Stimulated activated CD8-positive, alpha-beta memory T cell treated with anti-CD3 and anti-CD28 coated beads, Interleukin-2, amount 100 ng/mL, for 1 hour (primary cell): Measurements from ENCODE around the gene PRKCE.
"Not testable (repeated sequence)": the region's sequence is repeated elsewhere in the genome, so short reads cannot be mapped to it uniquely, and the experiment has no call there.

Source experiments
- DNase-seq, 2 donors: peaks; one replicate each; pipeline ENCODE4 v3.0.0-alpha.2; 2020; ENCODE audit warnings: low read depth in 2 of 2

Gene PRKCE

GRCh38 chr2:45858872-45859271, 207.4 kb downstream of the PRKCE start:
- not testable (repeated sequence) for DNase-seq

DNA sequence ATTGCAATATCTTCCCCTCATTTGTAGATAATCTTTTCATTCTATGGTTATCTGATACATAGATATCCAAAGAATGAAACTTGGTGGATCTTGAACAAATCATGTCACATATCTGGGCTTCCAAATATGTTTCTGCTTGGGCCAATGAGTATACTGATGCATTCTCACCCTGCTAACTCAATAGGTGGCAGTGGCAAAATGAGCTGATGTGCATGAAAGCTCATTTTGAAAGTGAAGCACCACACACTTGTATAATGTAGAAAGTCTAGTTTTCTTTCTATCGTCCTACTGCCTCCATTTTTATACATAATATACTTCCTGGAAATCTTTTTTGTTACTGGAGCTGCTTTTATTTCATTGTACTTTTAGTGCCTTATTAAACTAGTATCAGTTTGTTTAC, 208.2 kb downstream of the PRKCE start:
- no peak for DNase-seq

DNA sequence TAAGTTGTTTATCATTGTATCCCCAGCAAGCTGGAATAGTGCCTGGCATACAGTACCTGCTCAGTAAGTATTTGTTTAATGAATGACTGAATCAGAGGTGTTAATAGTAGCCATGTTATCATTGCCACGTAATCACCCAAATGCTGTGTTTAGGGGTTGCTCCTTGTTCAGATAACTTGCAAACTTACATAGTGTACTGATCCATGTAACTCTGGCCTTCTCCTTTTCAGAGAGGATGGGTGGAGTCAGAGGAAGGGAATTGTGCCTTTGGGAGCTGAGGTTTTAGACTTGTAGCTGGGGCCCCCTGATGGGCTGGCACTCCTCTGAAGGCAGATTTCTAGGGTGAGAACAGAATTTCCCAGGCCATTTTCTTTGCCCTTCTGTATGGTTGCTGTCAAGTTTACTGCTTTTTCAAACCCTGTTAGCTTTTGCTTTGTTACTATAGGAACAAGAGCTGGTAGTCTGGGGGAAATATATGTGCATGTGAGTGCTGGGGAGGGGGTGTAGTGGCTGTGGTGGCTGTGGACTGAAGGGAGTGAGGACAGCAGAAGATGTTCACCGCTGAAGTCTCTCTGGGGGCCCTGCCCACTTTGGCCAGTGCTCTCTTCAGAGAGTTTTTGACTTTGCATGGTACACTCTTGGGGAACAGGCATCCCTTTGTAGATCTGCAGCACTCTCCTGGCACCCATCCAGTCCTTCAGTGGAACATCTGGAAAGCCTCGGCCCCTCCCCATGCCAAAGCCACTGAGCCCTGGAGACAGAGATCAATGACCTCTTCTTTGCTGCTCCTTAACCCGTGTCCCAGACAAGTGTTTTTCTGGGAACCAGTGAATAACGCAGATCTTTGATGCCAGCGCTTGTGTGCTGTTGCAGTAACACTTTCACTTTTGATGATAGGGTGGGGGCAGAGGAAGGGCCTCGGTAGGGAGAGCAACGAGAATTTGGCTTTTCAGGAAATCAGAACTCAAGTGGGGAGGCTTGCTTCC, 209.0 kb downstream of the PRKCE start:
- DNase-seq: no peak

DNA sequence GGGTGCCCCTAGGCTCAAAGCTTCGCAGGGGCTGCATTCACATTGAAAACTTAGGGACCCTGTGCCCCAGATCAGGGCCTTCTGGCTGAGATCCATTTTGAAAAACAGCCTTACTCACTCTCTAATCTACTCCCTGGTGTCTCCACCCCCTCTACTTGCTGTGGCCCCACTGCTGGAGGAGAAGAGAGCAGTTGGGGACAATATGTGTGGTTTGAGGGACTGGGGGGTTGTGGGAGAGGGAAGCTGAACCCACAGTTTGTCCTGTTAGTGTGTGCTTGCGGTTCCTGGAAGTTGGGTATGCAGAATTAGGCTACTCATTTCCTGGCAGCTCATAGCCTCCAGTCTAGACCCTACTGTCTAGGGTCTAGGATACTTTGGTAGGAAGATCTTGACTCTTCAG, 211.4 kb downstream of the PRKCE start:
- no peak for DNase-seq

- no peak for DNase-seq
Observed at GRCh38 chr2:45864121-45864520, 212.6 kb downstream of the PRKCE start.

DNA sequence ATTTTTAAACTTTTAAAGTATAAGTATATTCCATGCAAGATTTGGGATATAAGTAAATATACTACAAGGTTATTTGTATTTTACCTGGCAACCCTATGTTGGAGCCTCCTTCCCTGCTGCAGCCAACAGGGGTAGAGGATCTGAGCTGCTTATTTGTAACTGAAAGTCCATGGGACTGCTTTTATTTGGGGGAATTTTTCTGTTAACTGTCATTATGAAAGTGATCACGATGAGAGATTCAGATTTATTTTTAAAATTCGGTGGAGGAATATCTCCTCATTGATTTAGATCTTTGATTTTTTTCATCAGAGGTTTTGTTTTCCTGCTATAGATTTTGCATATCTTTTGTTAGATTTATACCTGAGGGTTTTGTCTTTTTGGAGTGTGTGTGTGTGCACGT, 215.9 kb downstream of the PRKCE start:
- DNase-seq: no peak

DNA sequence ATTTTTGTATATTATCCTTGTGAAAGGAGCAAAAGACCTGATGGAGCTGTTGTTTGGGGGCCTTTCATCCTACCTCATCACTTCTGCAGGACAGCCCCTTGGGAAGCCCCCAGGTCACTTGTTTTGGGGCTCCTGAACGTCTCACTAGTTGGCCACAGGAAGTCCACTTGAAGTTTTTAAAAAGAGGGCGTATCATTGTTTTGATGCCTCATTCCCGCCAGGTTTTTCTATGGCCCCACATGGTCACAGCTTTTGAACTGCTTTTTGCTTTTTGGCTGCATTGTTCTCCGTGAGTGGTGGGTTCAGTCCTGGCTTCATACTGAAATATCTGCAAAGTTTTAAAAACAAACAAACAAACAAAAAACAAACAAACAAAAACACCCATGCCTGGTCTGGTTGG, 216.3 kb downstream of the PRKCE start:
- DNase-seq: no peak

- no peak for DNase-seq
Observed at GRCh38 chr2:45869165-45869501, 217.7 kb downstream of the PRKCE start.

DNA sequence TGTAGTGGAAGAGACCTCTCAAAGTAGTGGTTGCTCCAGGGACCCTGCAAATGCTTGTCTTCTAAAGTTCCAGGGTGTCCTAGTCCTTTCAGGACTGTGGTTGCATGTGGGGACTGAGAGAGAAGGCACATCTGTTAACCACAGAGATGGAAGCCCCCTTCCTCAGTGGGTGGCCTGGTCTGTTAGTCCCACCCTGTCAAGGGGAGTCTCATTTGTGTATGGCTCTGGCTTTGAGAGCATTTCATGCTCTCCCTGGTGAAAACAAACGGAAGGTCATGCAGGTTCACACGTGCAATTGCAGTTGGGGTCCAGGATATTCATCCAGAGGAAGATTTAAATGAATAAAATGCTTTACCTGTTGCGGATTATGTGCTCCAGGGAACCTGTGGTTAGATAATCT, 219.6 kb downstream of the PRKCE start:
- DNase-seq: no peak

DNA sequence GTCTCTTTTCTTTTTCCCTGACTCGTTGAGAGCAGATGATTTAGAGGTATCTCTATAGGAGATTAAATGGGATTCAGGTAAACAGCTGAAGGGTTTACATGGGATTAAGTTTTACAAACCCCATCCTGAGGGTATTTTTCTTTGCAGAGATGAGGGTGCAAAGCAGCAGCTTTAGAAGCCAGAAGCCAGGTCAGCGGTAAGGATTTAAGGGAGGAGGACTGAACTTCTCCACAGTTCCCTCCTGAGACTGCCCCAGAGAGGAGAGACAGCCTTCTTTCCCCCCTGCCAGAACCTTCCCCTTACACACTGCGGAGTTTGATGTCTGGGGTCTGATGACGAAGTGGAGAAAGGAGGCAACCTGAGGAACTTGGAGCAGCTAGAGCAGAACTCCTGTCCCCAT, 220.1 kb downstream of the PRKCE start:
- DNase-seq: no peak

DNA sequence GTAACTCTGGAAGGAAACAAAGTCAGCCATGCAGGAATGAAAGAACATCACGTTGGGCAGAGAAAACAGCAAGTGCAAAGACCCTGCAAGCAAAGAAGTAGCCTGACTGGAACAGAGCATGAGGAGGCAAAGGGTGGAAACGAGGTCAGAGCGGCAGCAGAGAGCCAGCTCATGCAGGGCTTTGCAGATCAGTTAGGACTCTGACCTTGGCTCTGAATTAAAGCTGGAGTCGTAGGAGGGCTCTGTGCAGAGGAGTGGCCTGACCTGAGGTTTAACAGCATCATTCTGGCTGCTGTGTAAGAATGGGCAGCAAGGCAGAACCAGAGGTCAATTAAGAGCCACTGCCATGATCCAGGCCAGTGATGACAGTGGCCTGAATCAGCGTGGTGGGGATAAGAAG, 220.7 kb downstream of the PRKCE start:
- no peak for DNase-seq

- no peak for DNase-seq
Observed at GRCh38 chr2:45874344-45874743, 222.9 kb downstream of the PRKCE start.

GRCh38 chr2:45876611-45877010, 225.1 kb downstream of the PRKCE start:
- DNase-seq: no peak

DNA sequence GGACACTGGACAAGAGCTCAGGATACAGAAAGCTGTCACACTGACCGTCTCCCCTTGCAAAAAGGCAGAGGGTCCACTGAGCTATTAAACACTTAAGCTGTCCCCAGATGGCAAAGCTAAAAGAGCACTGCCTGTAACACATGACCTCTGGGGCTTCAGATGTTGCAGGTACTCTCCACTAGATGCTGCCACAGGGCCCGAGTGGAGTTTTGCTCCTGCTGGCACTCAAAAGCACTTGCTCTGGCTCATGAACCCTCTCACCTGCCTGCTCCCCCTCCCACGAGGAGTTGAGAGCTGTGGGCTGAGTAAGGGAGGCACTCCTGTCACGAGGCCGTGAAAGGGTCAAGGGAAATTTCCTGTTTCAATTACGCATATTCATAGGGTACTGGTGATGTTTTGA, 227.9 kb downstream of the PRKCE start:
- no peak for DNase-seq

DNA sequence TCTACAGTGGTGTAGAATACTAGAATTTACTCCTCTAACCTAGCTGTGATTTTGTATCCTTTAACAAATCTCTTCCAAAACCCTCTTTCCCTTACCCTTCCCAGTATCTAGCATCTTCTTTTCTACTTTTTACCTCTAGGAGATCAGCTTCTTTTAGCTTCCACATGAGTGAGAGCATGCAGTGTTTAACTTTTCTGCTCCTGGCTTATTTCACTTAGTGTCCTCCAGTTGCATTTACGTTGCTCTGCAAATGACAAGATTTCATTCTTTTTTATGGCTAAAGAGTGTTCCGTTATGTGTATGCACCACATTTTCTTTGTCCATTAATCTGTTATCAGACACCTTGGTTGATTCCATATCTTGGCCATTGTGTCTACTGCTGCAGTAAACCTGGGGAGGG, 228.5 kb downstream of the PRKCE start:
- no peak for DNase-seq

DNA sequence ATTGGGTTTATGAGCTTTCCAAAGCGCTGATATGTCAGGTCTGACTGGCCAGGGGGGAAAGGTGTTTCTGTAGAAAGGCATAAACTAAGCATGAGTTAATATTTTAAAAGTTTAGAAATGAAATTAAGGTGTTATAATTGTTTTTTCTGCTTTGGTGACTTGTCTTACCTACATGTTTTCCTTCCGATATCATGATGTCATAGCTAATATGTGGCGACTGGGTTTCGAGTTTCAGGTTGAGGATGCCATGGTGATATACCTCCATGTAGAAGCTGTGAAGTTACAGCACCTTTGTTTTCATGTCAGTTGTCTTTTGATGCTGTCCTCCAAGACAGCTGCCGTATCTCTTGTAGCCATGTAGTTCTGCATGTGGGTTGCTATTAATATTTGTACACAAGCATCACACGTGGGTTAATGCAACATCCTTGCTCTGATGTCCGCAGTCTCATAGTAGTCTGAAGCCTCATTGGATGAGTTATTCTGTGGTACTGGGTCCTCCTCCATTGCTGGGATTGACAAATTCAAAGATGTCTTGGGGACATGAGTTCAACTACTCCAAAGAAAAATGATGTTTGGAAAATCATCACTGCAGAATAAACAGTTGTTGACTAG, 230.6 kb downstream of the PRKCE start:
- DNase-seq: no peak

DNA sequence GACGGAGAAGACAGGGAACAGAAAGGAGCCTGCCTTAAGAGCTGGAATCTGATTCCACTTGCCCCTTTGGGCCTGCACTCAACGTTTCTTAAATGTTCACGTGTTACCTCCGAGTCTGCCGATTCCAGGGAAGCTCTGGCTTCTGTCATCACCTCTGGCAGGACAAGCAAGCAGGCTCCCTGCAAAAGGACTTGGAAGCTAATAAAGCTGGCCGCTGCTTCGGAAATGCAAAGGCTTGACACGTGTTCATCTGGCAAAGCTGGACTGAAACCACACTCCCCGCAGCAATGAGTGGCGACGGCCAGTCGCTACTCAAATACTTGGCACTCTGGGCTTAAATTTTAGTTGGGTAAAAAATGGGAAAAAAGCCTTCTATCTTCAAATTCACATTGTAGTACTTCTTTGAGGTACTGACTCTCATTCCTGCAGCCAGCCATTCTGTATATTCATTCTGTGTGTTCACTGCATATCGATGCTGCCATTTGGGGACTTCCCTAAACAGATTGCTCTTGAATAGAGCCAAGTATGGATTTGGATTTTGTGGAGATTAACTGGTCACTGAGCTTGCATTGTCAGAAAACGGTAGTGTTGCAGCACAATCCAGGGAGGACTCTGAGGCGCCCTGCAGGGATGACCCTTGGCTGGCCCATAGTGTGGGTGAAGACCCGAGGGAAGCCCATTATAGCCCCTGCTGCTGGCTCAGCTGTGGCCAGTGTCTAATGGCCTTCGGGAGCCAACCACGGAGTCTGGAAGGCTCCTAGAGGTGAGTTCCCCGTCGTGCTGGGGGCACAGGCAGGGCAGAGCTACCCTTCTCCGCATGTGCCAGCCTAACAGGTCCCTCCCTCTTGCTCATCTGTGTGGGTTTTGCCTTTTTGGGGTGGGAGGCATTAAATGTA, 231.5 kb downstream of the PRKCE start:
- no peak for DNase-seq

- no peak for DNase-seq
Observed at GRCh38 chr2:45883603-45884000, 232.1 kb downstream of the PRKCE start.

DNA sequence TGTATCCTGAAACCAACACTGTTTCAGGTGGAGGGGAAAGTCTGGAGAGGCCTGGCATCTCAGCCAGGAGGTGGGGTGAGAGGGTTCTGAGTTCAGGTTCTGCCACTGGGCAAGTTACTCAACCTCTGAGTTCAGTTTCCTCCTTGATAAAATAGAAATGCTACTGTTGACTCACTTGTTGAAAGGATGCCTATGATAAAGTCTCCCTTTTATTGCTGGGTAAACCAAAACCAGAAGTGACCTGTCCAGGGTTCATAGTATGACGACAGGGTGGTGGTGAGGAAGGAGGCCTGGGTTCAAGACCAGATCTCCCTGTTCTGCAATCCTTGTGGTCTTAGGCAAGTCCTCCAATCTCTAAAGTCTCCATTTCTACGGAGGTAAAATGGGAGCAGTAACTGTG, 232.7 kb downstream of the PRKCE start:
- no peak for DNase-seq

DNA sequence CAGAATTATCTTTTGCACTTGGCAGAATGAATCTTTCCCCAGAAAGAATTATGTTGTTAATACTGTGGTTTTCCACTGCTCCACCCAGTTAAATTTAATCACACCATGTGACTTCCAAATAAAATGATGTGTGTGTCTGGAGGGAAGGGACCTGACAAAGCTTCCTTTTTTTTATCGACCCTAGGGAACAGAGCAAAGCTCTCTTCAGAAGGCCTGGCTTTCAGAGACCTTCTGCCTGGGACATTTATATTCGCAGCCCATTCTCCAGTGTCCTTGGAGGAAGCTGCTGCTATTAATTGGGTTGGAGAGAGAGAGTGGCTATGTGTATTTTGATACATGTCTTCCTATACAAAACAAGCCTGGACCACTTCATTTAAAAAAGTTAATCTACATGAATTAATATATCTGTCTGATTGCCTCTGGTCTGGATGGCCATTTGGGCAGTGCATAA, 233.7 kb downstream of the PRKCE start:
- no peak for DNase-seq

GRCh38 chr2:45886171-45886663, 234.7 kb downstream of the PRKCE start:
- DNase-seq: no peak

DNA sequence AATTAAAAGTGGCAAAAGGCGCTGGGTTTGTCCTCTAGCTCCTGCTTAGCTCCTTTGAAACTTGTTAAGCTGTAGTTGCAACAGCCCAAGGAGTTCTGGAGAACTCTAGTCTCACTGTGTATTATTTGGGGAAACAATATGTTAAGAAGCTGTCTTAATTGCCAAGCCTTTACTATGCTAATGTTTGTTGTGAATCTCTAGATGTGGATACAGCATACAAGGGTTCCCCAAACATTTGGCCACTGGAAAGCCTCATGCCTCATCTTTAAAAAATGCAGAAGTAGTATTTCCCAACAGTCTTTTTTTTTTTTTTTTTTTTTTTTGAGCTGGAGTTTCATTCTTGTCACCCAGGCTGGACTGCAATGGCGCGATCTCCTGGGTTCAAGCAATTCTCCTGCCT, 236.7 kb downstream of the PRKCE start:
- no peak for DNase-seq
